GM18499 (cell line): Measurements from ENCODE around the gene C22orf39.
"Not testable (repeated sequence)": the region's sequence is repeated elsewhere in the genome, so short reads cannot be mapped to it uniquely, and the experiment has no call there.

Source experiments
- ATAC-seq: cut with Tn5 transposase; IDR thresholded peaks from one replicate; pipeline ENCODE4 v1.9.1; 2021; ENCODE audit warnings: moderate number of reproducible peaks; ENCODE audit not compliant: insufficient read depth, unreplicated experiment

The C22orf39 gene

GRCh38 chr22:19455585-19456370, 8.3 kb upstream of the C22orf39 start:
- no peak for ATAC-seq

GRCh38 chr22:19455033-19455432, 7.5 kb upstream of the C22orf39 start:
- ATAC-seq = no peak

- no peak for ATAC-seq
Observed at GRCh38 chr22:19454156-19454555, 6.6 kb upstream of the C22orf39 start.

GRCh38 chr22:19453718-19454117, 6.2 kb upstream of the C22orf39 start:
- ATAC-seq = no peak

GRCh38 chr22:19451570-19451969, 4.1 kb upstream of the C22orf39 start:
- ATAC-seq = no peak

GRCh38 chr22:19450363-19451175, 3.1 kb upstream of the C22orf39 start:
- ATAC-seq = no peak

GRCh38 chr22:19449422-19449767, 1.9 kb upstream of the C22orf39 start:
- no peak for ATAC-seq

- ATAC-seq = no peak
Observed at GRCh38 chr22:19448739-19449421, 1.4 kb upstream of the C22orf39 start.

- no peak for ATAC-seq
Observed at GRCh38 chr22:19448076-19448607, 631 bp upstream of the C22orf39 start.

- ATAC-seq = no peak
Observed at GRCh38 chr22:19446603-19447329, 745 bp downstream of the C22orf39 start.

- not testable (repeated sequence) for ATAC-seq
Observed at GRCh38 chr22:19445279-19445982, 2.1 kb downstream of the C22orf39 start.

GRCh38 chr22:19443544-19444211, 3.8 kb downstream of the C22orf39 start:
- no peak for ATAC-seq

GRCh38 chr22:19442166-19442565, 5.3 kb downstream of the C22orf39 start:
- ATAC-seq = no peak

- ATAC-seq = no peak
Observed at GRCh38 chr22:19440411-19441195, 6.9 kb downstream of the C22orf39 start.

GRCh38 chr22:19438298-19438697, 9.2 kb downstream of the C22orf39 start:
- no peak for ATAC-seq

- ATAC-seq = not testable (repeated sequence)
Observed at GRCh38 chr22:19436444-19437161, 10.9 kb downstream of the C22orf39 start.

- ATAC-seq = no peak
Observed at GRCh38 chr22:19434829-19435580, 12.5 kb downstream of the C22orf39 start.
